ENCODE measurements around the gene DOHH.

GRCh38 chr19:3528539-3529211 lies 28.2 kb upstream of the DOHH start:
- TF ChIP-seq CTCF (IDR thresholded peaks at IDR 0.05 in 8 of 11, conservative IDR thresholded peaks at IDR 0.05 in 3 of 11) (no peak), POLR2A (IDR thresholded peaks at IDR 0.05) (no peak), POLR2AphosphoS5 (IDR thresholded peaks at IDR 0.05) (no peak)
